ENCODE data around the gene CD24. TPM values are rescaled to one million over a fixed set of nuclear protein-coding genes. Genes with fewer than 3 reads are reported as not detected.
"Not testable (repeated sequence)": the region's sequence is repeated elsewhere in the genome, so short reads cannot be mapped to it uniquely, and the experiment has no call there.

Gene CD24
- total and polyA plus RNA-seq, 2 donors (not counting 1 experiment from before 2014, with no cell fraction given), result 69.9 to 113 TPM

DNA sequence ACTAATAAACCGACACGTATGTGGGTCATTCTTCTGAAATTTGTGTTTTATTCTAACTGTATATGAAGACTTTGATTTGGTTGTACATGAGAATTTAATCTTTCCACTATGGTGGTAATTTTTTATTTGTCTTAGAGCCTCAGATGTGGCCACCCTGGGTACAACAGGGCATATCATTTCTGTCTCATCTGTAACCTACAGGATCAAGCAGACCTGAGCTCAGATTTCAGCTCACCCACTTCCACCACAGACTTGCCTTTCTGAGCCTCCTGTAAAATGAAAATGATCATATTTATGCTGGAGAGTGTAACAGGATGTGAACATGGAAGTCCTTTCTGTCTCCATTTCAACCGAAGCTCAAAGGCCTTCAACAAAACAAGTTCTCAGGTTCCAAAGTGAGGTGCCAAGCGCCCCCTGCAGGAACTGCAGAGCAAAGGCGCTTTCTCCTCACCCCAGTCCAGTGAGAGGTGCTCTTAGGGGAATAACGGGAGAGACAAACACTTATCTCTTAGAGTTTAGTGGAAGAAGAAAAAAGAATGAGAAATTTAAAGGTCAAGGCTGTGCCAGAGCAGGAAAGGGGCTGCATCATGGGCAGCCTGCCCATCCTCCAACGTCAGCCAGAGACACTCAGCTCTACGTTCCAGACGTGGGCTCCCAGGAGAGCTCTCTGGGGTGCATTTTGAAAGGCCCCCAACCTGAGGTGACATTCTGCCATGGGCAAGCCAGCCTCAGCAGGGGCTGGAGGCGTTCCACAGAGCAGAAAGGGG is 23.0 kb upstream of the CD24 start:
- CTCF ChIA-PET, result interaction anchor here (0.6 to 4.7 kb wide), 34 partner anchors 9 to 670 kb away, joined by 3 to 42 read pairs (median 4); no protein-coding TSS in a partner anchor
- peak; percentile 64 for ATAC-seq (ENCODE audit: low read depth)

DNA sequence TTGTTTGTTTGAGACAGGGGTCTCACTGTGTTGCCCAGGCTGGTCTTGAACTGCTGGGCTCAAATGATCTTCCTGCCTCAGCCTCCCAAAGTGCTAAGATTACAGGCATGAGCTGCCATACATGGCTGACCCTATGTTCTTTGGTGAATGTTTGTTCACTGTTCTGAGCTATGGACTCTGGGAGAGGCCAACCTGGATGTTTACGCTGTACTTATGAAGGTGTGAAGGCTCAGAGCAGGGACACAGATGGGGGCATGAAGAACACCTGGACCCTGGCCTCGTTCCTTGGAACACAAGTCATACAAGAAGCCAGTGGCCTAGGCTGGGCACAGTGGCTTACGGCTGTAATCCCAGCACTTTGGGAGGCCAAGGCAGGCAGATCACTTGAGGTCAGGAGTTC is 21.1 kb upstream of the CD24 start:
- no peak for TF ChIP-seq EZH2 (IDR thresholded peaks at IDR 0.05; ENCODE audit: borderline replicate concordance, insufficient read depth, low read depth, low read length, poor library complexity, severe bottlenecking)
- TF ChIP-seq, protein P1, sequence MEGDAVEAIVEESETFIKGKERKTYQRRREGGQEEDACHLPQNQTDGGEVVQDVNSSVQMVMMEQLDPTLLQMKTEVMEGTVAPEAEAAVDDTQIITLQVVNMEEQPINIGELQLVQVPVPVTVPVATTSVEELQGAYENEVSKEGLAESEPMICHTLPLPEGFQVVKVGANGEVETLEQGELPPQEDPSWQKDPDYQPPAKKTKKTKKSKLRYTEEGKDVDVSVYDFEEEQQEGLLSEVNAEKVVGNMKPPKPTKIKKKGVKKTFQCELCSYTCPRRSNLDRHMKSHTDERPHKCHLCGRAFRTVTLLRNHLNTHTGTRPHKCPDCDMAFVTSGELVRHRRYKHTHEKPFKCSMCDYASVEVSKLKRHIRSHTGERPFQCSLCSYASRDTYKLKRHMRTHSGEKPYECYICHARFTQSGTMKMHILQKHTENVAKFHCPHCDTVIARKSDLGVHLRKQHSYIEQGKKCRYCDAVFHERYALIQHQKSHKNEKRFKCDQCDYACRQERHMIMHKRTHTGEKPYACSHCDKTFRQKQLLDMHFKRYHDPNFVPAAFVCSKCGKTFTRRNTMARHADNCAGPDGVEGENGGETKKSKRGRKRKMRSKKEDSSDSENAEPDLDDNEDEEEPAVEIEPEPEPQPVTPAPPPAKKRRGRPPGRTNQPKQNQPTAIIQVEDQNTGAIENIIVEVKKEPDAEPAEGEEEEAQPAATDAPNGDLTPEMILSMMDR (IDR thresholded peaks at IDR 0.05), result no peak
- Histone ChIP-seq H2AFZ (ENCODE audit: insufficient read depth, low read depth, low read length, poor library complexity, severe bottlenecking) (no peak overlapping the region), H3K27me3 (replicated peaks in 1 of 4; ENCODE audit: control extremely low read depth in 1 of 4, control insufficient read depth in 3 of 4, insufficient read depth in 4 of 4, low read length in 3 of 4) (no peaks in the 10 kb centered on the region), H3K9me3 (ENCODE audit: control extremely low read depth in 1 of 3, control insufficient read depth in 2 of 3, insufficient read depth in 1 of 3, low read length in 2 of 3) (no peaks in the 10 kb centered on the region), H3K36me3 (replicated peaks in 1 of 2; ENCODE audit: control extremely low read depth in 1 of 2, control insufficient read depth in 1 of 2, extremely low read depth in 1 of 2, insufficient read depth in 2 of 2, low read length in 1 of 2) (no peaks in the 10 kb centered on the region), H3K79me2 (ENCODE audit: control insufficient read depth, insufficient read depth, low read length) (no peaks in the 10 kb centered on the region), H3K9ac (ENCODE audit: low read length) (no peak overlapping the region), H3K4me2 (replicated peaks; ENCODE audit: low read depth, low read length, poor library complexity, severe bottlenecking) (no peak overlapping the region), H4K20me1 (ENCODE audit: control insufficient read depth, insufficient read depth, low read length, poor library complexity, severe bottlenecking) (no peaks in the 10 kb centered on the region), H3K27ac (ENCODE audit: low read length in 2 of 2) (no peak overlapping the region), H3K4me3 (ENCODE audit: control extremely low read depth in 1 of 5, extremely low read depth in 1 of 5, insufficient read depth in 1 of 5, low read depth in 2 of 5, low read length in 4 of 5) (no peak overlapping the region), H3K4me1 (ENCODE audit: control insufficient read depth in 2 of 2, insufficient read depth in 2 of 2, low read length in 2 of 2) (peaks cover 0 to 5% of the 10 kb centered on the region in 2 donors)
- H3K4me1 Mint-ChIP-seq, result no peaks in the 10 kb centered on the region
- peaks cover 3% of the 10 kb centered on the region for H3K27me3 Mint-ChIP-seq
- H3K4me3 Mint-ChIP-seq, result no peak overlapping the region
- no peak for DNase-seq
- intact Hi-C loops (cut with micrococcal nuclease), result no loop called here
- POLR2A ChIA-PET, result no interaction called here
- CTCF ChIA-PET, result interaction anchor here (0.7 to 4.7 kb wide), 4 partner anchors 423 to 661 kb away, joined by 3 to 42 read pairs (median 3); no protein-coding TSS in a partner anchor
- no peak for ATAC-seq (ENCODE audit: low read depth)
- H3K27ac Mint-ChIP-seq, result no peak overlapping the region
- 94% methylated on average over 3 of the region's 3 CpGs for WGBS (ENCODE audit: insufficient coverage)
- H3K9me3 Mint-ChIP-seq (ENCODE audit: insufficient read depth), result no peaks in the 10 kb centered on the region

More for the DNA sequence above, 23.0 kb upstream of the CD24 start:
- Histone ChIP-seq H2AFZ (ENCODE audit: insufficient read depth, low read depth, low read length, poor library complexity, severe bottlenecking) (peak overlapping the region; percentile 55), H3K9ac (ENCODE audit: low read length) (no peak overlapping the region), H4K20me1 (ENCODE audit: control insufficient read depth, insufficient read depth, low read length, poor library complexity, severe bottlenecking) (no peaks in the 10 kb centered on the region), H3K9me3 (ENCODE audit: control extremely low read depth in 1 of 3, control insufficient read depth in 2 of 3, insufficient read depth in 1 of 3, low read length in 2 of 3) (no peaks in the 10 kb centered on the region), H3K4me3 (ENCODE audit: control extremely low read depth in 1 of 5, extremely low read depth in 1 of 5, insufficient read depth in 1 of 5, low read depth in 2 of 5, low read length in 4 of 5) (no peak overlapping the region), H3K36me3 (replicated peaks in 1 of 2; ENCODE audit: control extremely low read depth in 1 of 2, control insufficient read depth in 1 of 2, extremely low read depth in 1 of 2, insufficient read depth in 2 of 2, low read length in 1 of 2) (no peaks in the 10 kb centered on the region), H3K27me3 (replicated peaks in 1 of 4; ENCODE audit: control extremely low read depth in 1 of 4, control insufficient read depth in 3 of 4, insufficient read depth in 4 of 4, low read length in 3 of 4) (no peaks in the 10 kb centered on the region), H3K27ac (ENCODE audit: low read length in 2 of 2) (no peak overlapping the region), H3K4me2 (replicated peaks; ENCODE audit: low read depth, low read length, poor library complexity, severe bottlenecking) (no peak overlapping the region), H3K4me1 (ENCODE audit: control insufficient read depth in 2 of 2, insufficient read depth in 2 of 2, low read length in 2 of 2) (peaks cover 0 to 5% of the 10 kb centered on the region in 2 donors), H3K79me2 (ENCODE audit: control insufficient read depth, insufficient read depth, low read length) (no peaks in the 10 kb centered on the region)
- POLR2A ChIA-PET, result no interaction called here
- H3K4me1 Mint-ChIP-seq, result no peaks in the 10 kb centered on the region
- no peak overlapping the region for H3K4me3 Mint-ChIP-seq
- intact Hi-C loops (cut with micrococcal nuclease), result loop anchor here (1.0 kb wide), 3 partner anchors 552 to 662 kb away; no protein-coding TSS in a partner anchor
- WGBS (ENCODE audit: insufficient coverage), result 92% methylated on average over 4 of the region's 10 CpGs
- peak; percentile 71 for DNase-seq
- no peaks in the 10 kb centered on the region for H3K9me3 Mint-ChIP-seq (ENCODE audit: insufficient read depth)
- TF ChIP-seq EZH2 (IDR thresholded peaks at IDR 0.05; ENCODE audit: borderline replicate concordance, insufficient read depth, low read depth, low read length, poor library complexity, severe bottlenecking), result no peak
- TF ChIP-seq, protein P1 (IDR thresholded peaks at IDR 0.05), result peak; percentile 95
- peaks cover 3% of the 10 kb centered on the region for H3K27me3 Mint-ChIP-seq
- no peak overlapping the region for H3K27ac Mint-ChIP-seq

DNA sequence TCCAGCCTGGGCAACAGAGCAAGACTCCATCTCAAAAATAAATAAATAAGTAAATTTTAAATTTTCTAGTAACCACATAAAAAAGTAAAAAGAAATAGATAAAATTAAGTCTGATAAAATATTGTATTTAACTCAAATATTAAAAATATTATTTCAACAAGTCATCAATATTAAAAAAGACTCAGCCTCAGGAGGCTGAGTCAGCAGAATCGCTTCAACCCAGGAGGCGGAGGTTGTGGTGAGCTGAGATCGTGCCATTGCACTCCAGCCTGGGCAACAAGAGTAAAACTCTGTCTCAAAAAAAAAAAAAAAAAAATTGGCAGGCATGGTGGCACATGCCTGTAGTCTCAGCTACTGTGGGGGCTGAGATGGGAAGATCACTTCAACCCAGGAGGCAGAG is 15.2 kb upstream of the CD24 start:
- H3K4me2 ChIP-seq (replicated peaks; ENCODE audit: low read depth, low read length, poor library complexity, severe bottlenecking); H3K4me1 ChIP-seq (ENCODE audit: control insufficient read depth in 2 of 2, insufficient read depth in 2 of 2, low read length in 2 of 2); H3K4me3 ChIP-seq (ENCODE audit: control extremely low read depth in 1 of 5, extremely low read depth in 1 of 5, insufficient read depth in 1 of 5, low read depth in 2 of 5, low read length in 4 of 5); H3K27me3 Mint-ChIP-seq; H3K9me3 Mint-ChIP-seq (ENCODE audit: insufficient read depth); H3K4me1 Mint-ChIP-seq; DNase-seq; H3K9ac ChIP-seq (ENCODE audit: low read length); H3K27me3 ChIP-seq (replicated peaks in 1 of 4; ENCODE audit: control extremely low read depth in 1 of 4, control insufficient read depth in 3 of 4, insufficient read depth in 4 of 4, low read length in 3 of 4); POLR2A ChIA-PET; H3K27ac Mint-ChIP-seq; H3K9me3 ChIP-seq (ENCODE audit: control extremely low read depth in 1 of 3, control insufficient read depth in 2 of 3, insufficient read depth in 1 of 3, low read length in 2 of 3); H3K4me3 Mint-ChIP-seq; intact Hi-C loops (cut with micrococcal nuclease); H2AFZ ChIP-seq (ENCODE audit: insufficient read depth, low read depth, low read length, poor library complexity, severe bottlenecking); H3K36me3 ChIP-seq (replicated peaks in 1 of 2; ENCODE audit: control extremely low read depth in 1 of 2, control insufficient read depth in 1 of 2, extremely low read depth in 1 of 2, insufficient read depth in 2 of 2, low read length in 1 of 2); ATAC-seq (ENCODE audit: low read depth); H4K20me1 ChIP-seq (ENCODE audit: control insufficient read depth, insufficient read depth, low read length, poor library complexity, severe bottlenecking); H3K27ac ChIP-seq (ENCODE audit: low read length in 2 of 2); H3K79me2 ChIP-seq (ENCODE audit: control insufficient read depth, insufficient read depth, low read length): not testable (repeated sequence)
- CTCF ChIA-PET, result interaction anchor here (0.7 to 1.8 kb wide), 3 partner anchors 10 to 544 kb away, joined by 4 to 5 read pairs (median 5); no protein-coding TSS in a partner anchor
- no CpG with 5 or more reads among the region's 3 CpGs for WGBS (ENCODE audit: insufficient coverage)
